Medulla oblongata (tissue), 1 donor: ENCODE data around the gene ANKRD49.
A peak's percentile ranks its signal among the peaks of the same experiment; 100 is the strongest.

Experiments used
- DNase-seq: peaks from one replicate; pipeline ENCODE4 v3.0.0-alpha.2; 2015; ENCODE audit errors: extremely low spot score

The ANKRD49 gene, protein sequence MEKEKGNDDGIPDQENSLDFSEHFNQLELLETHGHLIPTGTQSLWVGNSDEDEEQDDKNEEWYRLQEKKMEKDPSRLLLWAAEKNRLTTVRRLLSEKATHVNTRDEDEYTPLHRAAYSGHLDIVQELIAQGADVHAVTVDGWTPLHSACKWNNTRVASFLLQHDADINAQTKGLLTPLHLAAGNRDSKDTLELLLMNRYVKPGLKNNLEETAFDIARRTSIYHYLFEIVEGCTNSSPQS

DNA sequence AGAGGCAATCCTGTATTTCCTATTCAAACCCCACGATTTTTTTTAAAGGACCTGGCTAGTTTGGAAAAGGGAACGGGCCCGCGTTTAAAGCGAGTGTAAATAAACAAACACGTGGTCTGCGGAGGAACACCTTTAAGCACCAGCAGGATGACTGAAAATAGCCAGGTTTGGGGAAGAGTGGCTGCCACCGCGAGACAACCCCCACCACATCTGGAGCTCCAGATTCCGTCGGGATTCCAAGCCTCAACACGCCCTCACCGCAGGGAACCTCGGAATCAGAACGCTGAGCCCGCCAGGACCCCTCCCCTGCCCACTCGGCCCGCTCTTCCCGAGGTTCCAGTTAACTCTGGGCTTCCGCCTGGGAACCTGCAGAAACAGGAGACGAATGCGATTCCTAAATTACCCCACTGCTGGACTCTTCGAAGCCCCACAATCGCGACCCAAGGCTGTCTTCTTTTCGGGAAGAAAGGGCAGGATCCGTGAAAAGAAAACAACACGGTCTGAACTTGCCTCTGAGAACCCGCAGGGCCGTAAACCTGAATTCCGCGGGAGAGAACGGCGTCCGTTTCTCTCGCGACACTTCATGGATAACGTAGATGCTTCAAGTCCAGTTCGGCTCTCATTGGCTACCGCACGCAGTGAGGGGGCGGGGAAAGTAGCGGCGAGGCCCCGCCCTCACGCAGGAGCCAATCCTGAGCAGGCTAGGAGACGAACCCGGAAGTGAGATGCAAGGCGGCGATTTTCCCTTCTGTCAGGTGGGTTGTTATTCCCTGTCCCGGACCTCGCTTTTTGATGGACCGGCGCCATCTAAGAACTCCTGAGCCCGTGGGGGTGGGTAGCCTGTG lies at the start of gene ANKRD49, which contains the start of gene MRE11:
TSS of gene ANKRD49 (plus strand) at position 704 of the 845 bp plus-strand sequence. CDS start 2,710 bp downstream, outside the sequence.
TSS of gene MRE11 (minus strand) at position 564 of the 845 bp plus-strand sequence. CDS start 1,043 bp downstream, outside the sequence.
- DNase-seq: peak; percentile 99

DNA sequence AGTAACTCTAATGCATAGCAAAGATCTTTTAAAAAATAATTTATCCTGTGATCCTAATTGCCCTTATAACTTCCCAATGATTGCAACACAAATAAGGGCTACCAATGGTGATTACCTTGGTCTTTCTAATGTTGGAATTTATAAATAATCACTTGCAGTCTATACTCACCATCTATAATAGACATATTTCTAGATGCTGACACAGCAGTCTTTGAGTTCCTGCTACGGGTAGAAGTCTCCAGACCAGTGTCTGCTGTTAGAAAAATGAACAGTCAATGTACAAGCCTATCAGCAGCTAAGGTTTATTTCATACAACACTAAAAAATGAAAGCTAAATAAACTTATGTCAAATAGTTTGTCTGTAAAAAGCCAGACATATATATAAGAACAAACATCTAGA lies 48.1 kb upstream of the ANKRD49 start:
- no peak for DNase-seq

DNA sequence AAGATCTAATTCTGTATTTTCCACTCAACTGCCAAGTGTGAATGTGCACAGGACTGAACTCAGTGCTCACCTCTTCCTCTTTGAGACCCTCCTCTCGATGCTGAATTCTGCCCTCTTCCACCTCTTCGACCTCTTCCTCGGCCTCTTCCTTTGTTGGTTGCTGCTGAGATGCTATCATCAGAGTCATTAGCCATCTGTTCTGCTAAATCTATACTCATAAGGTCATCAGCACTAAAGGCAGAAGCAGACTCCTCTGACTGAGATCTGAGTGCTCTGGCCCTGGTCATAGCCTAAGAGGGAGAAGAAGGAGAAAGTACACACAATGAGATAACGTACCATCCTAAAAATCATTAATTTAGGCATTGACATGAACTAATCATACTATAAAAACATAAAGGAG lies 46.6 kb upstream of the ANKRD49 start:
- no peak for DNase-seq

DNA sequence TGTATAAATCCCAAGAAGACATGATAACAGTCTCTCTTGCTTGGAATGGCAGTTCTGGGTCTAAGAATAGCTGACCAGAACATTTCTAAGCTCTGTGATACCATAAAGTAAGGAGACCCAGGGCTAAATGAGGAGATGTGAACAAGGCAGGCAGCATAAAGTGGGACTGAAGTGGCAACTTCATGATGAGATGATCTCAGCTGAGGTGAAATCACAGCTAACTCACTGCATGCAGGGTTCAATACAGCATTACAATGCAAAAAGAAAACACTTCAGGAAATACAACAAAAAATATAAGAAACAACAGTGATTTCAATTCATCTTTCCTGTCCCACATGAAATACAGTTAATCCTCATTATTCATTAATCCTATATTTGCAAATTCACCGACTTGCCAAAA lies 44.8 kb upstream of the ANKRD49 start:
- no peak for DNase-seq

DNA sequence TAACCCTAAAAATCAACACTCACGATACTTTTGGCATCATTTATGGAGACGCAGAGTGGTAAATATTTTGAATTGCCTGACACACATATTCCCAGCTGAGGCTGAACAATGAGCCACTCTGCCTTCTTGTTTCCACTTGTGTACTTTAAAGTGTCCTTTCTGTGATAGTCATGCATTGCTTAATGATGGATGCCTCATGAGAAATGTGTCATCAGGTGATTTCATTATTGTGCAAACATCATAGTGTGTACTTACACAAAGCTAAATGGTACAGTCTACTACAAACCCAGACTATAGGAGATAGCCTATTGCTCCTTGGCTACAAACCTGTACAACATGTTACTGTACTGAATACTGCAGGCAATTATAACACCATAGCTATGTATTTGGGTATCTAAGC lies 44.3 kb upstream of the ANKRD49 start:
- DNase-seq: no peak

DNA sequence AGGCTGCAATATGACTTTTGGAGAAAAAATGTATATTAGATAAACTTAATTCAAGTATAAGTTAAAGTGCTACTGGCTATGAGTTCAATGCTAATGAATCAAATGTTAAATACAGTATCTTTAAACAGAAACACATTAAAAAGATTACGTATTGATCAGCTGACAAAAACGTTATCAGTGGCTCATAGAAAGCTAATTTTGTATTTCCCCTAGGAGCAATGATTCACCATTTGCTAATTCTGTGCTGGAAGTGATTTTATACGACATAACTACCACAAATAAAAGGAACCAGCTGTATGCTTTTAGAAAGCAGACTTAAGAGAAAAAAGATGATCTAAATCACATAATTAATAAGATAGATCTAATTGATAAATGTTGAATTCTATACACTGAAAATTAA lies 43.7 kb upstream of the ANKRD49 start:
- no peak for DNase-seq

DNA sequence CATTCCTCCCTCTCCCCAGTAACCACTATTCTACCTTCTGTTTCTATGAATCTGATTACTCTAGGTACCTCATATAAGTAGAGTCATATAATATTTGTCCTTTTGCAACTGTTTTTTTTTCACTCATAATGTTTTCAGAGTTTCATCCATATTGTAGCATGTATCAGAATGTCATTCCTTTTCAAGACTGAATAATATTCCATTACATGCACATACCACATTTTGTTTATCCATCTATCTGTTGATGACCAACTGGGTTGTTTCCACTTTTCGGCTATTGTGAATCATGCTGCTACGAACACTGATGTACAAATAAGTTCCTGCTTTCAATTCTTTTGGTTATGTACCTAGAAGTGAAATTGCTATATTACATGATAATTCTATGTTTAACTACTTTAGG lies 40.8 kb upstream of the ANKRD49 start:
- no peak for DNase-seq

DNA sequence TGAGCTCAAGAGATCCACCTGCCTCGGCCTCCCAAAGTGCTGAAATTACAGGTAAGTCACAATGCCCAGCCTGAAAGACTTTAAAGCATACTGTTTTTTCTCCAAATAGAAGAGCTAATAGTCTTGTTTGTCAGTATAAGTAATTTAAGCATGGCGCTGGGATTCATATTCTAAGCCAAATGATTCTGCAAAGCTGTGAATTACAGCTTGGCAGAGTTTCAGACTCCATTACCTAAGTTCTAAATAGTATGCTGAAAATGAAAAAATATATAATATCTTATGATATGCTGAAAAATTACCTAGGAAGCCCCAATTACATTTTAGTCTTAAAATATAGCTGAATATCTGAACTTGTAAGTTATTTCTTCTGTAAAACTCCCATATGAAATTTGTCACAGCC lies 39.5 kb upstream of the ANKRD49 start:
- DNase-seq: no peak

DNA sequence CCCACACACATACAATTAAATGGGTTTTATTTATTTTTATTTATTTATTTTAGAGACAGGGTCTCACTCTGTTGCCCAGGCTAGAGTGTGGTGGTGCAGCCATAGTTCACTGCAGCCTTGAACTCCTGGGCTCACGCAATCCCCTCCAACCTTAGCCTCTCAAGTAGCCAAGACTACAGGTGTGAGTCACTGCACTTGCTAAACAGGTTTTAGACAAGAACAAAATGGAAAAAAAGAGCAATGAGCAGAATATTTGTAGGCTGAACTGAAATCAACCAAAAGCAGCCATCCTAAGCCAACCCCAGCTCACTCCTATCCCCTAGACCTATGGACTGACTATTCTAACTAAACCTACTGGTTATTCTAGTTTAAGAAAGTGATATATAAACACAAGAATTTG lies 37.9 kb upstream of the ANKRD49 start:
- DNase-seq: no peak

DNA sequence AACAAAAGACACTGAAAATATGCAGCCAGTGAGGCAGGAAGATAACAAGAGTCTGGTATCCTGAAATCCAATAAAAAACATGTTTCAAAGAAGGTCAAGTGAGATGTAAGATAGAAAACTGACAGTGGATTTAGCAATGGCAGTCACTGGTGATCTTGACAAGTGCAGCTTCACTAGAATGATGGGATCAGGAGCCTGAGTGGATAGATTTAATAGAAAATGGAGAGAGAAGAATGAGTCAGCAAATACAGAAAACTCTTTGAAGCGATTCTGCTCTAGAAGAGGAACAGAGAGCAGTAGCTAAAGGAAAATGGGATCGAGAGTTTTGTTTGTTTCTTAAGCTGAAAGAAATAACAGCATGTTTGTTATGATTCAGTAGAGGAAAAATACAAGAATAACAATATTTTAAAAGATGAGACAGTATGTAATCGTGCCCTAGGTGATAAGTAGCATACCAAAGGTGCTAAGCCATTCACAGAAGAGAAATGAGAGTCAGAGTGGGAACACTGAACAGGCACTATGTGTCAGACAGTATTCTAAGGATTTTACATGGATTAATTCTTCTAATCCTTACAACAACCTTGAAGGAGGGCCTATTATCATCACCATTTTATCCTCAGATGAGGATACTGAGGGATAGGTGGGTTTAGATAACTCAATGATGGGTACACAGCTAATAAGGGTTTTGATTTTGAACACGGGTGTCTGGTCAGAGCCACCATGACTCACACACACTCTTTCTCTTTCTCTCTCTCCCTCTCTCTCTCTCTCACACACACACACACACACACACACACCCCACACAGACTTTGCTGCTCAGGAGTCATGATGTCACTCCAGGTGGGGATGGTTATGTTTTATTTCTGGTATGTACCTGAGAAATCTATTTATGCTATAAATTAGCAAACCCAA lies 36.4 kb upstream of the ANKRD49 start:
- DNase-seq: peak; percentile 6

DNA sequence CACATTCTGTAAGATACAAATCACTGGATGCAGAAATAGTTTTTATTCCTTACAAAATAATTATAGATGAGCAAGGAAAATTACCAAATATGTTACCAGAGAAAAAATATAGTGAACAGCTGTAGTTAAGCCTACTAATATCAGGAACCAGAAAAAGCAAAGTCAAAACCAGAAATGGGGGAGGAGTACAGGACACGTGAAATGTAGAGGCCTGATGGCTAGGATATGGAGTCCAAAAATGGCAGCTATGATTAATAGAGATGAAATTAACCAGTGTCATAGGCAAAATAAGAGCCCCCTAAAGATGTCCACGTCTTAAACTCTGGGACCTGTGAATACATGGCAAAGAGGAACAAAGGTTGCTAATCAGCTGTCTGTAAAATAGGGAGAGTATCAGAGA lies 34.2 kb upstream of the ANKRD49 start:
- DNase-seq: no peak

DNA sequence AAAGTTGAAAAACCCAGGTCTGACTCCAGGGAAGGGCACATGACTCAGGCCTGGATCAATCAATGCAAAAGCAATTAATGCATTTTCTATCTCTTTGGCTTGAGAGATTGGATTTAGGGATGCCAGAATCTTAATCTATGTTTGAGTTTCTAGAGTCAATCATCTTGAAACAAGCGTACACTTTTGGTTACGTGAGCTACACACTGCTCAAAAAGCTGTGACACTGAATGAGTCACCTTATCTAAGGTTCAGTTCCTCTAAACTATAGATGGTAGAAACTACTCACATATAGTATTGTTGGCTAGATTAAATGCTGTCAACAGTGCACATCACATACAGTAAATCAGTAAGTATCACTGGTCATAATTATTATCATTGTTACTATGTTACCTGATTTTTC lies 24.4 kb upstream of the ANKRD49 start:
- DNase-seq: no peak

DNA sequence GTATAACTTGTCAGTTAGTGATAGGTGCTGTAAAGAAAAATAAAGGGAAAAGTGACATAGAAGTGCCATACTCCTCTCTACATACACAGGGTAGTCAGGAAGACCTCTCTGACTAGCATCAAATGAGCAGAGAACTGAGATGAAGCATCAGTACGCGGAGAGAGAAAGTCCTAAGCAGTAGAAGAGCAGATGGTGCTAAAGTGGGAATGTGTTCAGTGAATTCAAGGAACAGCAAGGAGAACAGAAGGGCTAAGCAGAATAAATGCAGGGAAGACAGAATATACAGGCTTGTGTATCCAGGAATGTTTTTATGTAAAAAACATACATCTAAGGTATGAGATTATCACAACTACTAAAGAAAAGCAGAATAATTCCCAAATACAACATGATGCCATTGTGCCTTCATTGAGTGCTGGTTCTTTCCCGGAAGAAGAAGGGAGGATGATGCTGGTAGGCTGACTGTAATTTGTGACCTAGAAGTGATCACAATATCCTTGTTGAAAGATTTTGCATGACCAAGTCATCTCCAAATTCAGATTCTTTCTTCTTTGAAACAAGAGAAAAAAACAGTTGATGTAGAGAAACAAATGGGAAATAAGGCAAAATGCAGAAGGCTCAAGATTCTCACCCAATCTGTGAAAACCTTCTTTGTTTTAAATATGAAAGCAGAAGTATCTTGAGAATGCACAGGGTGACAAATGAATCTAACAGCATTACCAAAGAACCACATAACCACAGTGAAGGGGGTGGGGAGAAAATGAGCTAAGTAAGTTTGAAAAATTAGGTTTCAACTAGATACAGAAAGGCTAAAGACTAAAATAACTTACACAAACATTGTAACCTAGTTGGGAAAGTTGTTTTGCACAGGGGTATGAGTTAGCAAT lies 20.6 kb upstream of the ANKRD49 start:
- no peak for DNase-seq

DNA sequence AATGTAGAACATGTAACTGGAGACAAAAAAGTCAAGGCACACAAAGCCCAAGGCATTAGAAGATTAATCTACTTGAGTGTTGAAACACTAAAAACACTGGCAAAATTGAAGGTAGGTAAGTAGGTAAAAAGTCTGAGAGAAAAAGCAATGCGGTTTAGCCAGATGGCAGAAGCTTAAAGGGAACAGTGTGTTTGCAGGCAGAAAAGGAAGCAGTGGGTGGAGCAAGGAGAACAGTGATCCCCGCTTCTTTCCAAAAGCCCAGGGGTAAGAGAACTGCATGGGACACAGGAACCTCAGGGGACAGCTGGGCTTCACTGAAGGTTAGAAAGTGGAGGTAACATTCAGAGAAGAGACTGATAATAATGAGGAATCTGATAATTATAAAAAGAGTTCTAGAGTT lies 16.2 kb upstream of the ANKRD49 start:
- DNase-seq: no peak

DNA sequence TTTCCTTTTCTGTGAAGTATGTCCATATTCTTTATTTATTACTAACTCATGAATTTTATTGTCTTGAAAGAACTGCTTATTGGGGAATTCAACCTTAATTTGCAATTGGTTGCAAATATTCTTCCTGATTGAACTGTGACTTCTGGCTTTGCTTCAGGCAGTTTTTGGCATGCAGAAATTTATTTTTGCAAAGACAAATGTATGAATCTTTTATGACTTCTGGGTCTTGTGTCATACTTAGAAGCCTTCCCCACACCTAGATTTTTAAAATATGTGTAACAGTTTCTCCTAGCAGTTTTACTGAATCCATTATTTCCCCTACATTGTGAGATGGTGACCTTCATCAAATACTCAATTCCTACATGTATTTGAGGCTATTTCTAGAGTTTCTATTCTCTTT lies 12.4 kb upstream of the ANKRD49 start:
- DNase-seq: no peak

DNA sequence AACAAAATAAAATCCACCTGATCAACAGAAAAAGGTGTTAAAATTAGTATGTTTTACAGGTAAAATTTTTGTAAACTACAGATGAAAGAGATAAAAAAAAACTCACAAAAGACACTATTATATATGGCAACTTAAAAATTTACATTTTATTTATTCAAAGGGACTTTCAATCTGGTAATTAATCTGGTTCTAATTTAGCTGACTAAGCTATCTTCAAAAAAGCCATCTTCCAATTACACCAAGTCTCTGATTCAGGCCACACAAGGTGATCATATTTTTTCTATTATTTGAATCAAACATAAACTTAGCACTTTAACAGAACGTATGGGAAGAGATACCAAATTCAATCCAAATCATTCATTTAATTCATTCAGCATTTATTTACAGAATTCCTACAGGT lies 7.7 kb upstream of the ANKRD49 start:
- DNase-seq: no peak

DNA sequence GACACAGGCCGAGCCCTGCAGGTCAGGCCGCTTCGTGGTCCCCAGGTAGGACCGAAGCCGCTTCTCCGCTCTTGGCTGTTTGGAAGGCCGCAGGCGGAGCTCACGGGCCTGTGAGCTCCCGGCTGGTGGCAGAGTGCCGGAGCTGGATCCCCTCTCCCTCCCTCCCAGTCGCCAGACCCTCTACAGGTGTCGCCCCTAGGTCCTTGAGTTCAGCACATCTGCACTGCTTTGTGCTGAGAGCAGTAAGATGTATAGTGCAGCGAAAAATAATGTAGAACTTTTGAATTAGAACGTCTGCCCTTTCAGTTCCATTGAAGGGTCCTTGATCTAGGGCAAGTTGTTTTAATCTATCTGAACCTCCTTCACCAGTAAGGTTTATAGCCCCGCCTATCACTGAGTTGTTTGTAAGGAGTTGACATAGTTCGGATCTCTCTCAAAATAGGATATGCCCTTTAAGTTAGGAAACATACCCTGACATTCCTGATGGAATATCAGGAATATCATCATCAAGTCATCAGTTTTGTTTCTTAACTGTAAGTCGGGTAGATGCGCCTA lies 419 bp downstream of the ANKRD49 start:
- DNase-seq: no peak

DNA sequence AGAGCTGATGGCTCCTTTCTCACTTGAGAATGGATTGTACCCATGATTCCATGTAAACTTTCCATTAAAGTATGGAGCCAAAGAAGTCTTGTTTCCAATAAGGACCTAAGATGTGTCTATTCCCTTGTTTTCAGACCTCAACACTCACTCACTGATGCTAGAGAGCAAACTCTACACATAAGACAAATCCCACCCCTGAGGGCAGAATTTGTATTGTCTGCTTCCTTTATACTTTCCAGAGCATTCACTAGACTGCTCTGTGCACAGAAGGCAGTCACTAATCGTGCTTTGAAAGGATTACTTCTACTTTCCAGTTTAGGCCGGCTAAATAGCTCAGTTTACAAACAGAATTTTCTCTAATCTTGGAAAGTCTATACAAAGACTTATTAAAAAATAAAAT lies 6.4 kb downstream of the ANKRD49 start:
- no peak for DNase-seq

DNA sequence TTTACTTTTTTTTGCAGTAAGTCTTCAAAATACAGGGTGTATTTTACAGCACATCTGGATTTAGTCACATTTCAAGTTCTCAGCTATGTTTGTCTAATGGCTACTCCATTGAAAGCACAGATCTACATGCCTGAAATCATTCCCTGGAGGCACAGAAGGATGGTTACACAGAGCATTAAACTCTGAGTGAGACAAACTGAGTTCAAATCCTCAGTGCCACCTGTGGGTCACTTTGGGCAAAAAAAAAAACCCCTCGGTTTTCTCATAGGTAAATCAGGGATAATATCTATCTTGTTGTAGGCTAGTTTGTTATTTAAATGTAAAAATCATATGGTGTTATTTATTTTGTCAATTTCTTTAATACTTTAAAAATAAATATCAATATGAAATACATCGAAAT lies 7.7 kb downstream of the ANKRD49 start:
- DNase-seq: no peak

DNA sequence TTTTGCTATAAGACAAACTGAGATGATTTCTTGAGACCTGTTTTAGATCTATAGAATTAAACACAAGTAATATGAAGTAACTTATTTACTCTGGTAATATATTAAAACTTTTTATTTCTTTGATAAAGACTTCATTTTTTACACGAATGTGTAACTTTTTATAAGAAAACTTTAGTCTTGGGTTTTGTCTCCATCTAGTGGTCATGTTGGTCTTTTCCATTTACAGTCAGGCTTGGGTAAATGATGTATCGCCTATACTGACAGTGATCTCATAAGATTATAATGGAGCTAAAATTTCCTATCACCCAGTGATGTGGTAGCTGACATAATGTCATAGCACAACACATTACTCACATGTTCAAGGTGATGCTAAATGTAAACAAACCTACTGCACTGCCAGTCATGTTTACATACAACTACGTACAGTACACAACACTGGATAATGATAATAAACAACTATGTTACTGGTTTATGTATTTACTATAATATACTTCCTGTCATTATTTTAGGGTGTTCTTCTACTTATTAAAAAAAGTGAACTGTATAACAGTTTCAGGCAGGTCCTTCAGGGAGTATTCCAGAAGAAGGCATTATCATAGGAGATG lies 11.0 kb downstream of the ANKRD49 start:
- peak; percentile 77 for DNase-seq
